SHP77 treated with DMSO at 0.1 percent for 48 hours (cell line): Measurements from ENCODE around the gene MAP4K4.

Source experiments
- DNase-seq: peaks from one replicate; lab custom pipeline; 2025; lab: John Stamatoyannopoulos, UW

The MAP4K4 gene

GRCh38 chr2:101790857-101791256 is 93.3 kb downstream of the MAP4K4 start:
- no peak for DNase-seq

GRCh38 chr2:101792208-101792607 is 94.7 kb downstream of the MAP4K4 start:
- DNase-seq: no peak

GRCh38 chr2:101793277-101793969 is 95.9 kb downstream of the MAP4K4 start:
- DNase-seq: no peak

- DNase-seq: no peak
Observed at GRCh38 chr2:101794141-101794540, 96.6 kb downstream of the MAP4K4 start.

- DNase-seq: no peak
Observed at GRCh38 chr2:101795033-101795432, 97.5 kb downstream of the MAP4K4 start.

GRCh38 chr2:101796825-101797600 is 99.5 kb downstream of the MAP4K4 start:
- no peak for DNase-seq

GRCh38 chr2:101801496-101801895 is 104.0 kb downstream of the MAP4K4 start:
- no peak for DNase-seq

GRCh38 chr2:101802329-101802728 is 104.8 kb downstream of the MAP4K4 start:
- no peak for DNase-seq

GRCh38 chr2:101803128-101803527 is 105.6 kb downstream of the MAP4K4 start:
- DNase-seq: no peak

GRCh38 chr2:101803945-101804696 is 106.6 kb downstream of the MAP4K4 start:
- DNase-seq: no peak

- no peak for DNase-seq
Observed at GRCh38 chr2:101805152-101806088, 107.9 kb downstream of the MAP4K4 start.

GRCh38 chr2:101806123-101806522 is 108.6 kb downstream of the MAP4K4 start:
- DNase-seq: no peak

- no peak for DNase-seq
Observed at GRCh38 chr2:101806701-101807100, 109.2 kb downstream of the MAP4K4 start.

GRCh38 chr2:101807242-101807641 is 109.7 kb downstream of the MAP4K4 start:
- no peak for DNase-seq

- no peak for DNase-seq
Observed at GRCh38 chr2:101808006-101808562, 110.6 kb downstream of the MAP4K4 start.

GRCh38 chr2:101809698-101810097 is 112.2 kb downstream of the MAP4K4 start:
- DNase-seq: no peak

GRCh38 chr2:101811226-101812015 is 113.9 kb downstream of the MAP4K4 start:
- no peak for DNase-seq

GRCh38 chr2:101812226-101812625 is 114.7 kb downstream of the MAP4K4 start:
- DNase-seq: no peak

GRCh38 chr2:101814752-101815151 is 117.2 kb downstream of the MAP4K4 start:
- DNase-seq: no peak

GRCh38 chr2:101815154-101815553 is 117.6 kb downstream of the MAP4K4 start:
- DNase-seq: no peak
